ENCODE measurements around the gene POLR2F. TPM values are rescaled to one million over a fixed set of nuclear protein-coding genes. Genes with fewer than 3 reads are reported as not detected.

Gene POLR2F
- total and polyA plus RNA-seq, 4 donors: 21.4 to 152 (median 56.3) TPM

DNA sequence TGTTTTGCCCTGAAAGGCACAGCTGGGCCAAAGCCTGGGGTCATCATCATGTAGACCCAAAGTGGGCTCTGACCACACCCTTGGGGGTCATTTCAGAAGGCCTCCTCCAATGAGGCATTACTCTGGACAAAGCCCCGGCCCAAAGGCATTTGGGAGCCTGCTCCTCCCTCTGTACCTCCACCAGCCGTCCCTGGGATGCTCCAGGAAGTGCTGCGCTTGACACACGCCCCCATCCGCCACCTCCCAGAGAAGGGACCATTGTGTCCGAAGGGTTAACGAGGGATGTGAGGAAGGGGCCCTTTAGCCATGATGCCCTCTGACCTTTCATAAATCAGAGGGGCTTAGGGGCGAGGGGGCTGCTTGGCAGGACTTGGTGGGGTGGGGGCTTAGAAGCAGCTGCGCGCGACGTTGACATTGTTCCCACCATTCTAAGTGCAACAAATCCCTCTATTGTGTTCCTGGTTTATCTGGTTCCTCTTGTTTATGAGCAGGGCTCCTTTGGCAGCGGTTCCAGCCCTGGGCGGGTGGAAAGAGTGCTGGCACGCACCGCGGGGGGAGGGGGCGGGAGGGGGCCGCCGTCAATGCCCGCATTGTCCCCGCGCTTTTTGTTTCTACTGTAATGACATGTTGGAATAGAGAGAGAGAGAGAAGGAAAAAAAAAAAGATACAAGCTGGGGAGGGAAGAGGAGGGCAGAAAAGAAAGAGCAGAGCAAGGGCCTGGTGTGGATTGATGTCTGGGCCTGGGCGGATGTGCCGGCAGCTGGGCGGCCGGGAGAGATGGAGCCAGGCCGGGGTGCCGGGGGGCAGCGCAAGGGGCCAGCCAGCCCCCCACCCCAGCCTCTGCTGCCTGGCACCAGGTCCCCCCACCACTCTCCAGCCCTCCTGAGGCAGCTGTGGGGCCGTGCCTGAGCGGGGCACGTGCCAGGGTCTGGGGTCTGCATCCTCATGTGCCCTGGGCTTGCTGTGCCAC lies 63.0 kb downstream of the POLR2F start (continued):
- TF ChIP-seq REST (IDR thresholded peaks at IDR 0.05) (no peak), FOXA2 (IDR thresholded peaks at IDR 0.05) (no peak)

DNA sequence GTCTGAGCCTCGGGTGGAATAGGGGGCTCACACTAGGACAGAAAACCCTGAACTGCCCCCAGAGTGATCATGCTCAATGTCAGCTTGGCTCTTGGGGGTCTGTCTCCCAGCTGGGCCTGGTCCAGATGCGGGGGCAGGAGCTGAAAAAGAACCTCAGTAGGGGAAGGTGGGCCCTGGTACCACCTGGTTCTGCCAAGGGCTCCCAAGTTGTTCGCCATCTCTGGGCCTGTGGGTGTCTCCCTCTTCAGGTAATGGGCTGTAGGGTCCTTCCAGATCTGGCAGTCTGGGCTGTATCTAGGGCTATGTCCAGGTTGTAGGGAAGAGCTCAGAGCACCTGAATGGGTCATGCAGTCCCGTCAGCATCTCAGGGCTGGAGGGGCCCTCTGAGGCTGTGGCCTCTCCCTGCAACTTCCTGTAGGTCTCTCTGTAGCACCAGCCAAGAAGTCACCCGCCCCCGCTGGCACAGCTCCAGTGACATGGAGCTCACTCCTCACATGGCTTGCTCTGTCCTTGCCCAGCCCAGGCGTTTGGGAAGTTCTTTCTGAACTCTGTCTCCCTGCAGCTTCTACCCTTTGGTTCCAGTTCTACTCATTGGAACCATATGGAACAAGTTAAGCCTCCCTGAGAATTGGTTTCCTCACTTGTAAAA lies 63.9 kb downstream of the POLR2F start:
- Histone ChIP-seq H3K9me3 (ENCODE audit: control insufficient read depth in 4 of 4, low read length in 3 of 4) (no peaks in the 10 kb centered on the region), H3K9ac (ENCODE audit: low read depth in 1 of 2, low read length in 2 of 2) (no peak overlapping the region), H3K27ac (ENCODE audit: low read depth in 1 of 2, low read length in 2 of 2) (peak overlapping the region; percentile 14 to 31), H3K36me3 (ENCODE audit: control insufficient read depth in 4 of 4, insufficient read depth in 3 of 4, low read depth in 1 of 4, low read length in 3 of 4) (no peaks in the 10 kb centered on the region), H3K27me3 (ENCODE audit: control insufficient read depth in 4 of 4, insufficient read depth in 4 of 4, low read length in 3 of 4) (no peaks in the 10 kb centered on the region), H3K4me1 (ENCODE audit: control insufficient read depth in 4 of 4, insufficient read depth in 4 of 4, low read length in 3 of 4) (peaks cover 0 to 6% (median 0%) of the 10 kb centered on the region in 4 donors), H3K4me3 (ENCODE audit: low read depth in 1 of 3, low read length in 3 of 3) (no peak overlapping the region)
- 65% methylated on average over 7 of the region's 7 CpGs for WGBS
- peak; percentile 50 for DNase-seq (ENCODE audit: low spot score)
- peak in 1 of 2 donors; percentile 6 for TF ChIP-seq RXRA (IDR thresholded peaks at IDR 0.05)
- TF ChIP-seq FOXA1 (IDR thresholded peaks at IDR 0.05): no peak

- DNase-seq (ENCODE audit: low spot score): no peak
- Histone ChIP-seq H3K4me3 (ENCODE audit: low read depth in 1 of 3, low read length in 3 of 3) (no peak overlapping the region), H3K27ac (ENCODE audit: low read depth in 1 of 2, low read length in 2 of 2) (no peak overlapping the region), H3K9ac (ENCODE audit: low read depth in 1 of 2, low read length in 2 of 2) (no peak overlapping the region), H3K27me3 (ENCODE audit: control insufficient read depth in 4 of 4, insufficient read depth in 4 of 4, low read length in 3 of 4) (no peaks in the 10 kb centered on the region), H3K36me3 (ENCODE audit: control insufficient read depth in 4 of 4, insufficient read depth in 3 of 4, low read depth in 1 of 4, low read length in 3 of 4) (no peaks in the 10 kb centered on the region), H3K4me1 (ENCODE audit: control insufficient read depth in 4 of 4, insufficient read depth in 4 of 4, low read length in 3 of 4) (peaks cover 0 to 6% (median 0%) of the 10 kb centered on the region in 4 donors), H3K9me3 (ENCODE audit: control insufficient read depth in 4 of 4, low read length in 3 of 4) (no peaks in the 10 kb centered on the region)
- 87% methylated on average over 12 of the region's 12 CpGs for WGBS
- TF ChIP-seq FOXA2 (IDR thresholded peaks at IDR 0.05) (no peak), SP1 (IDR thresholded peaks at IDR 0.05) (no peak), TAF1 (conservative IDR thresholded peaks at IDR 0.05) (no peak), GABPA (IDR thresholded peaks at IDR 0.05 in 1 of 2, conservative IDR thresholded peaks at IDR 0.05 in 1 of 2) (no peak), NR2F2 (IDR thresholded peaks at IDR 0.05) (no peak), REST (IDR thresholded peaks at IDR 0.05) (no peak), YY1 (IDR thresholded peaks at IDR 0.05) (no peak)
- TF ChIP-seq, protein P1, sequence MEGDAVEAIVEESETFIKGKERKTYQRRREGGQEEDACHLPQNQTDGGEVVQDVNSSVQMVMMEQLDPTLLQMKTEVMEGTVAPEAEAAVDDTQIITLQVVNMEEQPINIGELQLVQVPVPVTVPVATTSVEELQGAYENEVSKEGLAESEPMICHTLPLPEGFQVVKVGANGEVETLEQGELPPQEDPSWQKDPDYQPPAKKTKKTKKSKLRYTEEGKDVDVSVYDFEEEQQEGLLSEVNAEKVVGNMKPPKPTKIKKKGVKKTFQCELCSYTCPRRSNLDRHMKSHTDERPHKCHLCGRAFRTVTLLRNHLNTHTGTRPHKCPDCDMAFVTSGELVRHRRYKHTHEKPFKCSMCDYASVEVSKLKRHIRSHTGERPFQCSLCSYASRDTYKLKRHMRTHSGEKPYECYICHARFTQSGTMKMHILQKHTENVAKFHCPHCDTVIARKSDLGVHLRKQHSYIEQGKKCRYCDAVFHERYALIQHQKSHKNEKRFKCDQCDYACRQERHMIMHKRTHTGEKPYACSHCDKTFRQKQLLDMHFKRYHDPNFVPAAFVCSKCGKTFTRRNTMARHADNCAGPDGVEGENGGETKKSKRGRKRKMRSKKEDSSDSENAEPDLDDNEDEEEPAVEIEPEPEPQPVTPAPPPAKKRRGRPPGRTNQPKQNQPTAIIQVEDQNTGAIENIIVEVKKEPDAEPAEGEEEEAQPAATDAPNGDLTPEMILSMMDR (IDR thresholded peaks at IDR 0.05; ENCODE audit: low read depth, low read length, missing input control): no peak
Measured at GRCh38 chr22:38017939-38018885, 64.7 kb downstream of the POLR2F start.
